GM12864 (cell line): Measurements from ENCODE around the gene DDX54.

Experiments used
- DNase-seq: peaks from one replicate; pipeline ENCODE4 v3.0.0-alpha.2; 2011; ENCODE audit warnings: low read depth
- H3K4me3 ChIP-seq: 2 replicates; pipeline ENCODE4 v1.5.1; 2011; ENCODE audit warnings: mild to moderate bottlenecking, low read depth, low read length, control low read depth
- TF ChIP-seq, protein P1 (sequence below): IDR thresholded peaks from 2 replicates; pipeline ENCODE4 v1.5.1; 2011; ENCODE audit warnings: low read depth, mild to moderate bottlenecking, moderate library complexity, low read length, control low read depth, inconsistent platforms; ENCODE audit errors: missing control alignments

The DDX54 gene

GRCh38 chr12:113174461-113175384 is 10.6 kb downstream of the DDX54 start:
- H3K4me3 ChIP-seq, result no peak overlapping the region
- no peak for DNase-seq
- TF ChIP-seq, protein P1, sequence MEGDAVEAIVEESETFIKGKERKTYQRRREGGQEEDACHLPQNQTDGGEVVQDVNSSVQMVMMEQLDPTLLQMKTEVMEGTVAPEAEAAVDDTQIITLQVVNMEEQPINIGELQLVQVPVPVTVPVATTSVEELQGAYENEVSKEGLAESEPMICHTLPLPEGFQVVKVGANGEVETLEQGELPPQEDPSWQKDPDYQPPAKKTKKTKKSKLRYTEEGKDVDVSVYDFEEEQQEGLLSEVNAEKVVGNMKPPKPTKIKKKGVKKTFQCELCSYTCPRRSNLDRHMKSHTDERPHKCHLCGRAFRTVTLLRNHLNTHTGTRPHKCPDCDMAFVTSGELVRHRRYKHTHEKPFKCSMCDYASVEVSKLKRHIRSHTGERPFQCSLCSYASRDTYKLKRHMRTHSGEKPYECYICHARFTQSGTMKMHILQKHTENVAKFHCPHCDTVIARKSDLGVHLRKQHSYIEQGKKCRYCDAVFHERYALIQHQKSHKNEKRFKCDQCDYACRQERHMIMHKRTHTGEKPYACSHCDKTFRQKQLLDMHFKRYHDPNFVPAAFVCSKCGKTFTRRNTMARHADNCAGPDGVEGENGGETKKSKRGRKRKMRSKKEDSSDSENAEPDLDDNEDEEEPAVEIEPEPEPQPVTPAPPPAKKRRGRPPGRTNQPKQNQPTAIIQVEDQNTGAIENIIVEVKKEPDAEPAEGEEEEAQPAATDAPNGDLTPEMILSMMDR, result peak; percentile 99

DNA sequence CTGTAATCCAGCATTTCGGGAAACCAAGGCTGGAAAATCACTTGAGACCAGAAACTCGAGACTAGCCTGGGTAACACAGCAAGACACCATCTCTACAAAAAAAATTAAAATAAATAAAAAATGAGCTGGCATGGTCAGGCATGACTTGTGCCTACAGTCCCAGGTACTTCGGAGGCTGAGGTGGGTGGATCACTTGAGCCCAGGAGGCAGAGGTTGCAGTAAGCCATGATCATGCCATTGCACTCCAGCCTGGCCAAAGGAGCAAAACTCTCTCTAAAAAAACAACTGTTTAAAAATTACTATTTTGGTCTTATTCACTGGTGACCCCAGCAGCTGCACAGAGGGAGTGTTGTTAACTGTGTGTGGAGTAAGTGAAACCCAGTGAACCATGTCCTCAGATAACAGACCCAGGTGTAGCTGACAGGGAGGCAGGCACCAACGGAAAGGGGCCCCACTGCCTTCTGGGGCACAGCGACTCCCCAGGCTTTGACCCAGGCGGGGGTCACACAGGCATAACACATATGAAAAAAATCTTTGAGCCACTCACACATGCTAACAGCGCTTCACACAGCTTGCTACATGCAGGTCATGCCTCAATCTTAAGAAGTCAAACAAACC is 12.1 kb downstream of the DDX54 start:
- DNase-seq, result no peak
- H3K4me3 ChIP-seq, result no peak overlapping the region
- TF ChIP-seq, protein P1, result no peak

DNA sequence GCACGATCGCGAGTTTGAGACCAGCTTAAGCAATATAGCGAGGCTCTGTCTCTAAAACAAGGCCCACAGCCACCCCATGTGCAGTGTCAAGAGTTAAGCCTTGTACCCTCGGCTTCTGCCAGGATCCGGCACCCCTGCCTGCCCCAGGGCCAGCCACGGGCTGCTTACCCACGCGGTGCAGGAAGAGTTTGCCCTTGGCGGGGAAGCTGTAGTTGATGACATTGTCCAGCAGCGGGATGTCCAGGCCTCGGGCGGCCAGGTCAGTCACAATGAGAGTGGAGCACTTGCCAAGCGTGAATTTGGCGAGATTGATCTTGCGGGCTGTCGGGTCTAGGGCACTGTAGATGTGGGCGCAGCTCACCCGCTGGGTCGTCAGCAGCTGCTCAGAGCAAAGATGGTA is 13.1 kb downstream of the DDX54 start:
- no peak for DNase-seq
- TF ChIP-seq, protein P1, result no peak
- H3K4me3 ChIP-seq, result no peak overlapping the region

GRCh38 chr12:113171543-113171942 is 13.7 kb downstream of the DDX54 start:
- TF ChIP-seq, protein P1, result no peak
- no peak overlapping the region for H3K4me3 ChIP-seq
- no peak for DNase-seq

DNA sequence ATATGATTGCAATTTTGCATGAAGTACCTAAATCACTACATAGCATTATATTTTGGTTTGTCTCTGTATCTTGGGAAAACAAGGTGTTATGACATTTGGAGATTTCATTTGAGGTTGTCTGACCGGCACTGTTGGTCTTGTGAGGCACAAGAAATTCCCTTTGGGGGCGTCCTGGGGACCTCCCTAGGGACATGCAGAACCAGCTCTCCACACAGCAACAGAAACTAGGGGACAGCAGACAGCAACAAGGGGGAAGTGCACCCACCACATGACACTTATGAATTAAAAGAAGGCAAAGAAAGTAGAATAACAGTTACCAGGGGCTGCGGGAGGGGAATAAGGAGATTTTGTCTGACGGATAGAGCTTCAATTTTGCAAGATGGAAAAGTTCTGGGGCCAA is 14.4 kb downstream of the DDX54 start:
- TF ChIP-seq, protein P1, result no peak
- no peak overlapping the region for H3K4me3 ChIP-seq
- no peak for DNase-seq

DNA sequence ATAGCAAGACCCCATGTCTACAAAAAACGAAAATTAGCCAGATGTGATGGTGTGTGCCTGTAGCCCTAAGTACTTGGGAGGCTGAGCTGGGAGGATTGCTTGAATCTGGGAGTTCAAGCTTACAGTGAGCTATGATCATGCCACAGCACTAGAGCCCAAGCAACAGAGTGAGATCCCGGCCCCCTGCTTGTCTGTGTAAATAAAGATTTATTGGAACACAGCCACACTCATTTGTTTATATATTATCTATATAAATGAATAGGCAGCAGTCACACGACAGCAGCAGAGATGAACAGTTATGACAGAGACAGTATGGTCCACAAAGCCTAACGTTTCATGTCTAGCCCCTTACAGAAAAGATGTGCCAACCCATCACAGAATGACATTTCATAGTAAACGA is 14.8 kb downstream of the DDX54 start:
- DNase-seq, result no peak
- TF ChIP-seq, protein P1, result no peak
- no peak overlapping the region for H3K4me3 ChIP-seq

DNA sequence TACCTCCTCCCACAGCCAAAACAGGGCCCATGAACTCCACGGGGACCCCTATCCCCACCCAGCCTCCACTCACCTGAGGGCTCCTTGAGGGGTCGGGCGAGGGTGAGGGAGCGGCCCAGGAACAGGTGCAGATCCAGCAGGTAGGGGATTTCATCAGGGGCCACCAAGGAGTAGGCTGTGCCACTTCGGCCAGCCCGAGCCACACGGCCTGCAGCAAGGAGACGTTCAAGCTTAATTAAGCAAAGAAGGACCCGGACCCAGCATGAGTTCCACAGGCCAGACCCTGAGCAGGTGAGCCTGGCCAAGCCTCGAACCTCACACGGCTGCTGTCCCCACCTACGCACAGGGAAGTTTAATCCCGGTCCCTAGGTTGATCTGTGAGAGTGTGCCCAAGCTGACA is 15.6 kb downstream of the DDX54 start:
- H3K4me3 ChIP-seq, result no peak overlapping the region
- TF ChIP-seq, protein P1, result no peak
- DNase-seq, result no peak
